CD4-positive, CD25-positive, alpha-beta regulatory T cell (primary cell): Measurements from ENCODE around the gene CREBBP. TPM values are rescaled to one million over a fixed set of nuclear protein-coding genes. Genes with fewer than 3 reads are reported as not detected.

Source experiments
- ATAC-seq, 2 donors: fragments of 150-1000 bp; cut with Tn5 transposase; one replicate each; pipeline ENCODE4 v1.10.0; 2021; ENCODE audit warnings: low read depth in 2 of 2, moderate number of reproducible peaks in 2 of 2, moderate library complexity in 1 of 2
- DNase-seq, 3 donors: peaks; one replicate each; pipeline versions ENCODE4 v3.0.0 to v3.0.0-alpha.2; 2012 to 2022; ENCODE audit warnings: mixed read lengths in 1 of 3
- H3K27ac ChIP-seq: one replicate; pipeline ENCODE4 v1.7.0; 2013; ENCODE audit warnings: mild to moderate bottlenecking, low read length; ENCODE audit not compliant: insufficient read depth, poor library complexity, severe bottlenecking
- H3K27me3 ChIP-seq: one replicate; pipeline ENCODE4 v1.7.0; 2013; ENCODE audit warnings: low read length; ENCODE audit not compliant: control insufficient read depth, insufficient read depth
- H3K36me3 ChIP-seq: one replicate; pipeline ENCODE4 v1.7.0; 2013; ENCODE audit warnings: mild to moderate bottlenecking, low read length, moderate library complexity; ENCODE audit not compliant: control insufficient read depth, insufficient read depth
- H3K4me1 ChIP-seq: 2 replicates; pipeline ENCODE4 v1.7.0; 2013; ENCODE audit warnings: mild to moderate bottlenecking, low read length; ENCODE audit not compliant: insufficient read depth, control insufficient read depth, poor library complexity, severe bottlenecking
- H3K4me3 ChIP-seq: one replicate; pipeline ENCODE4 v1.7.0; 2013; ENCODE audit warnings: low read depth, mild to moderate bottlenecking, low read length, moderate library complexity
- H3K9me3 ChIP-seq, 2 experiments: 1 replicate in 1 of 2; 2 replicates in 1 of 2; pipeline ENCODE4 v1.7.0; 2013; ENCODE audit warnings: low read length in 2 of 2, mild to moderate bottlenecking in 1 of 2, moderate library complexity in 1 of 2; ENCODE audit not compliant: control insufficient read depth in 2 of 2
- H3K27ac Mint-ChIP-seq, 3 donors: one replicate each; pipeline ENCODE4 v1.8.0; 2020 to 2022; ENCODE audit warnings: mild to moderate bottlenecking in 3 of 3, mixed read lengths in 3 of 3, moderate library complexity in 2 of 3
- H3K27me3 Mint-ChIP-seq: one replicate; pipeline ENCODE4 v1.8.0; 2022; ENCODE audit warnings: mild to moderate bottlenecking, mixed read lengths
- H3K36me3 Mint-ChIP-seq: one replicate; pipeline ENCODE4 v1.8.0; 2020; ENCODE audit warnings: mixed read lengths
- H3K4me1 Mint-ChIP-seq, 4 donors: one replicate each; pipeline ENCODE4 v1.8.0; 2020 to 2022; ENCODE audit warnings: mixed read lengths in 4 of 4, mild to moderate bottlenecking in 1 of 4
- H3K4me3 Mint-ChIP-seq, 4 donors: one replicate each; pipeline ENCODE4 v1.8.0; 2020 to 2022; ENCODE audit warnings: mild to moderate bottlenecking in 4 of 4, mixed read lengths in 4 of 4, moderate library complexity in 3 of 4
- H3K9me3 Mint-ChIP-seq, 7 donors: one replicate each; pipeline ENCODE4 v1.8.0; 2020 to 2022; ENCODE audit warnings: mixed read lengths in 7 of 7, mild to moderate bottlenecking in 3 of 7, moderate library complexity in 2 of 7
- polyA plus RNA-seq, 4 donors: library from polyadenylated mRNA; unstranded; fragments of 300-500 nt; fragmentation: Illumina TruSeq; gene quantifications; one replicate each; pipeline ENCODE4 v1.2.3, GENCODE V29; 2021
- total RNA-seq: library from RNA; stranded (reverse); gene quantifications from one replicate; pipeline ENCODE4 v1.2.3, GENCODE V29; 2022

The CREBBP gene
- total and polyA plus RNA-seq, 5 donors from 2014 or later, result 3.3 to 192 (median 4.1) TPM

GRCh38 chr16:3838600-3839401 lies 41.7 kb downstream of the CREBBP start:
- DNase-seq (no peak), ATAC-seq (no peak)
- H3K9me3 Mint-ChIP-seq, result peaks cover 0 to 5% (median under 1%) of the 10 kb centered on the region in 7 donors
- H3K27ac Mint-ChIP-seq, result no peak overlapping the region
- Histone ChIP-seq H3K9me3 (no peaks in the 10 kb centered on the region), H3K36me3 (peaks cover 14% of the 10 kb centered on the region), H3K4me1 (peaks cover 9% of the 10 kb centered on the region), H3K27ac (no peak overlapping the region), H3K4me3 (no peak overlapping the region), H3K27me3 (no peaks in the 10 kb centered on the region)
- no peaks in the 10 kb centered on the region for H3K27me3 Mint-ChIP-seq
- peaks cover 38 to 65% (median 45%) of the 10 kb centered on the region in 4 donors for H3K4me1 Mint-ChIP-seq
- peaks cover 8% of the 10 kb centered on the region for H3K36me3 Mint-ChIP-seq
- peak overlapping the region in 1 of 4 donors; percentile 73 for H3K4me3 Mint-ChIP-seq

- no peak overlapping the region for H3K27ac ChIP-seq
- Mint-ChIP-seq H3K9me3 (peaks cover 0 to 11% (median 1%) of the 10 kb centered on the region in 7 donors), H3K4me3 (peak overlapping the region in 1 of 4 donors; percentile 43), H3K4me1 (peaks cover 43 to 63% (median 49%) of the 10 kb centered on the region in 4 donors), H3K27ac (no peak overlapping the region), H3K36me3 (peaks cover 16% of the 10 kb centered on the region), H3K27me3 (no peaks in the 10 kb centered on the region)
- H3K36me3 ChIP-seq, result peaks cover 15% of the 10 kb centered on the region
- H3K4me3 ChIP-seq, result no peak overlapping the region
- H3K4me1 ChIP-seq, result peaks cover 9% of the 10 kb centered on the region
- no peaks in the 10 kb centered on the region for H3K27me3 ChIP-seq
- DNase-seq (no peak), ATAC-seq (no peak)
- H3K9me3 ChIP-seq, result peaks cover 0 to under 1% of the 10 kb centered on the region in 2 experiments
These were observed 42.5 kb downstream of the CREBBP start for GRCh38 chr16:3837851-3838586.

DNA sequence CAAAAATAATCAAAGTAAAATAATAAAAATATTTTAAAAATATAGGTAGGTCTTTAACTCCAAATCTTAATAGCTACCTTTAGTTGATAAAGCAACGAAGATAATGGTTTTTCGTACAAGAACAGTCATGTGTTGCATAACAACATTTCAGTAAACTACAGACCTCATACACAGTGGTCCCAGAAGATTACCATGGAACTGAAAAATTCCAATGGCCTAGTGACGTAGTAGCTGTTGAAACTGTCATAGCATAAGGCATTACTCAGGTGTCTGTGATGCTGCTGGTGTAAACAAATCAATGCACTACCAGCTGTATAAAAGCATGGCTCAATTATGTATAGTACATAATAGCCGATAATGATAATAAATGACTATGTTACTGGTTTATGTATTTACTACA lies 43.9 kb downstream of the CREBBP start:
- no peak overlapping the region for H3K27ac Mint-ChIP-seq
- H3K36me3 Mint-ChIP-seq, result peaks cover 24% of the 10 kb centered on the region

GRCh38 chr16:3835089-3835602 lies 45.4 kb downstream of the CREBBP start:
- peaks cover 24% of the 10 kb centered on the region for H3K36me3 Mint-ChIP-seq

More for the DNA sequence above, 43.9 kb downstream of the CREBBP start:
- Histone ChIP-seq H3K36me3 (peaks cover 22% of the 10 kb centered on the region), H3K9me3 (peaks cover 7 to 11% of the 10 kb centered on the region in 2 experiments), H3K4me1 (peaks cover 3% of the 10 kb centered on the region), H3K27ac (no peak overlapping the region), H3K27me3 (no peaks in the 10 kb centered on the region), H3K4me3 (no peak overlapping the region)
- no peak for ATAC-seq
- H3K4me3 Mint-ChIP-seq, result no peak overlapping the region
- H3K27me3 Mint-ChIP-seq, result no peaks in the 10 kb centered on the region
- H3K4me1 Mint-ChIP-seq, result peaks cover 38 to 59% (median 44%) of the 10 kb centered on the region in 4 donors
- H3K9me3 Mint-ChIP-seq, result peaks cover 0 to 18% (median 3%) of the 10 kb centered on the region in 7 donors
- no peak for DNase-seq

GRCh38 chr16:3832668-3833067 lies 47.8 kb downstream of the CREBBP start:
- Mint-ChIP-seq H3K4me1 (peaks cover 31 to 60% (median 33%) of the 10 kb centered on the region in 4 donors), H3K27ac (no peak overlapping the region), H3K9me3 (peaks cover 0 to 18% (median 7%) of the 10 kb centered on the region in 7 donors), H3K4me3 (peak overlapping the region in 1 of 4 donors; percentile 8), H3K27me3 (no peaks in the 10 kb centered on the region), H3K36me3 (peaks cover 32% of the 10 kb centered on the region)
- H3K27me3 ChIP-seq, result no peaks in the 10 kb centered on the region
- ATAC-seq, result no peak
- H3K4me3 ChIP-seq, result no peak overlapping the region
- peaks cover 4% of the 10 kb centered on the region for H3K4me1 ChIP-seq
- H3K36me3 ChIP-seq, result peaks cover 25% of the 10 kb centered on the region
- no peak overlapping the region for H3K27ac ChIP-seq
- H3K9me3 ChIP-seq, result peaks cover 7 to 11% of the 10 kb centered on the region in 2 experiments
- DNase-seq, result no peak

More at GRCh38 chr16:3835089-3835602, 45.4 kb downstream of the CREBBP start:
- H3K27ac ChIP-seq, result no peak overlapping the region
- Mint-ChIP-seq H3K4me3 (no peak overlapping the region), H3K9me3 (peaks cover 0 to 18% (median 7%) of the 10 kb centered on the region in 7 donors), H3K27ac (no peak overlapping the region), H3K4me1 (peaks cover 34 to 59% (median 37%) of the 10 kb centered on the region in 4 donors), H3K27me3 (no peaks in the 10 kb centered on the region)
- peaks cover 22% of the 10 kb centered on the region for H3K36me3 ChIP-seq
- DNase-seq (no peak), ATAC-seq (no peak)
- H3K4me1 ChIP-seq, result peaks cover 4% of the 10 kb centered on the region
- H3K4me3 ChIP-seq, result no peak overlapping the region
- H3K27me3 ChIP-seq, result no peaks in the 10 kb centered on the region
- peaks cover 7 to 11% of the 10 kb centered on the region in 2 experiments for H3K9me3 ChIP-seq

GRCh38 chr16:3830625-3831254 lies 49.8 kb downstream of the CREBBP start:
- Mint-ChIP-seq H3K36me3 (peaks cover 32% of the 10 kb centered on the region), H3K4me3 (peak overlapping the region in 1 of 4 donors; percentile 15), H3K27me3 (no peaks in the 10 kb centered on the region), H3K4me1 (peaks cover 39 to 70% (median 41%) of the 10 kb centered on the region in 4 donors), H3K9me3 (peaks cover 0 to 18% (median 7%) of the 10 kb centered on the region in 7 donors), H3K27ac (no peak overlapping the region)
- ATAC-seq (no peak), DNase-seq (no peak)
- Histone ChIP-seq H3K9me3 (peaks cover 7 to 11% of the 10 kb centered on the region in 2 experiments), H3K4me3 (no peak overlapping the region), H3K4me1 (peaks cover 16% of the 10 kb centered on the region), H3K36me3 (peaks cover 24% of the 10 kb centered on the region), H3K27me3 (no peaks in the 10 kb centered on the region), H3K27ac (no peak overlapping the region)
